Type B pancreatic cell (in vitro differentiated cells): ENCODE data around the gene RILPL1. TPM values are rescaled to one million over a fixed set of nuclear protein-coding genes. Genes with fewer than 3 reads are reported as not detected.
"Not testable (repeated sequence)": the region's sequence is repeated elsewhere in the genome, so short reads cannot be mapped to it uniquely, and the experiment has no call there.

ENCODE experiments used
- DNase-seq: peaks from one replicate; pipeline ENCODE4 v3.0.0; 2021; ENCODE audit warnings: mixed read lengths; ENCODE audit not compliant: unreplicated experiment; ENCODE audit errors: extremely low spot score
- H3K27ac Mint-ChIP-seq: 2 replicates; pipeline ENCODE4 v1.8.0; 2021; ENCODE audit warnings: mild to moderate bottlenecking, mixed read lengths
- H3K27me3 Mint-ChIP-seq: 2 replicates; pipeline ENCODE4 v1.8.0; 2021; ENCODE audit warnings: mixed read lengths
- H3K36me3 Mint-ChIP-seq: 2 replicates; pipeline ENCODE4 v1.8.0; 2021; ENCODE audit warnings: mixed read lengths
- H3K4me1 Mint-ChIP-seq: one replicate; pipeline ENCODE4 v1.8.0; 2021; ENCODE audit warnings: mixed read lengths; ENCODE audit not compliant: unreplicated experiment
- H3K4me3 Mint-ChIP-seq: 2 replicates; pipeline ENCODE4 v1.8.0; 2021; ENCODE audit warnings: mild to moderate bottlenecking, mixed read lengths
- H3K9me3 Mint-ChIP-seq: 2 replicates; pipeline ENCODE4 v1.8.0; 2021; ENCODE audit warnings: mixed read lengths
- total RNA-seq: library from RNA; stranded (reverse); gene quantifications from 2 replicates; pipeline ENCODE4 v1.2.1, GENCODE V29; 2021; ENCODE audit warnings: low replicate concordance
- TF ChIP-seq, protein P1 (sequence below): fragments of 200-600 bp; sonication (generic); conservative IDR thresholded peaks from 2 replicates; pipeline ENCODE4 v1.5.0; 2021; ENCODE audit warnings: antibody characterized with exemption, mild to moderate bottlenecking

RILPL1 gene
- total RNA-seq, 1 donor from 2014 or later, result 18.9 TPM

DNA sequence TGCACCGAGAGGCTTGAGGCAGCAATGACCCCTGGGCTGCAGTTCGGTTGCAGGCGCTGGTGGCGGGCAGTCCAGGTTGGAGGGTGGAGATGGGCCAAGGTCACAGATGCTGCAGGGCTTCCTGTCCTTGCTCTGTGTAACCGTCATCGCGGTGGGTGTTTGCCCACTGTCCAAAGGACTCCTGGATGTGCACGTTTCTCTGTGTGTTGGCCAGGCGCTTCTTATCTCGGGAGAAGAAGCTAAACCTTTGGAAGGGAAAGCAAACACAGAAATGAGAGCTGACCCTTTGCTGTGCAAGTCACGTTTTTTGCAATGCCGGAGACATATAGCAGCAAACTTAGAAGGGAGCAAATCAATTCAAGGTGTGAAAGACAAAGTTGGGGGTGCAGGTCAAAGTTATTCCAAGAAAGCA is 61.1 kb downstream of the RILPL1 start:
- Mint-ChIP-seq H3K36me3 (peaks cover 18% of the 10 kb centered on the region), H3K27me3 (no peaks in the 10 kb centered on the region), H3K4me1 (peaks cover 5% of the 10 kb centered on the region), H3K9me3 (no peaks in the 10 kb centered on the region), H3K4me3 (no peak overlapping the region), H3K27ac (no peak overlapping the region)
- no peak for DNase-seq
- TF ChIP-seq, protein P1, sequence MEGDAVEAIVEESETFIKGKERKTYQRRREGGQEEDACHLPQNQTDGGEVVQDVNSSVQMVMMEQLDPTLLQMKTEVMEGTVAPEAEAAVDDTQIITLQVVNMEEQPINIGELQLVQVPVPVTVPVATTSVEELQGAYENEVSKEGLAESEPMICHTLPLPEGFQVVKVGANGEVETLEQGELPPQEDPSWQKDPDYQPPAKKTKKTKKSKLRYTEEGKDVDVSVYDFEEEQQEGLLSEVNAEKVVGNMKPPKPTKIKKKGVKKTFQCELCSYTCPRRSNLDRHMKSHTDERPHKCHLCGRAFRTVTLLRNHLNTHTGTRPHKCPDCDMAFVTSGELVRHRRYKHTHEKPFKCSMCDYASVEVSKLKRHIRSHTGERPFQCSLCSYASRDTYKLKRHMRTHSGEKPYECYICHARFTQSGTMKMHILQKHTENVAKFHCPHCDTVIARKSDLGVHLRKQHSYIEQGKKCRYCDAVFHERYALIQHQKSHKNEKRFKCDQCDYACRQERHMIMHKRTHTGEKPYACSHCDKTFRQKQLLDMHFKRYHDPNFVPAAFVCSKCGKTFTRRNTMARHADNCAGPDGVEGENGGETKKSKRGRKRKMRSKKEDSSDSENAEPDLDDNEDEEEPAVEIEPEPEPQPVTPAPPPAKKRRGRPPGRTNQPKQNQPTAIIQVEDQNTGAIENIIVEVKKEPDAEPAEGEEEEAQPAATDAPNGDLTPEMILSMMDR, result no peak

DNA sequence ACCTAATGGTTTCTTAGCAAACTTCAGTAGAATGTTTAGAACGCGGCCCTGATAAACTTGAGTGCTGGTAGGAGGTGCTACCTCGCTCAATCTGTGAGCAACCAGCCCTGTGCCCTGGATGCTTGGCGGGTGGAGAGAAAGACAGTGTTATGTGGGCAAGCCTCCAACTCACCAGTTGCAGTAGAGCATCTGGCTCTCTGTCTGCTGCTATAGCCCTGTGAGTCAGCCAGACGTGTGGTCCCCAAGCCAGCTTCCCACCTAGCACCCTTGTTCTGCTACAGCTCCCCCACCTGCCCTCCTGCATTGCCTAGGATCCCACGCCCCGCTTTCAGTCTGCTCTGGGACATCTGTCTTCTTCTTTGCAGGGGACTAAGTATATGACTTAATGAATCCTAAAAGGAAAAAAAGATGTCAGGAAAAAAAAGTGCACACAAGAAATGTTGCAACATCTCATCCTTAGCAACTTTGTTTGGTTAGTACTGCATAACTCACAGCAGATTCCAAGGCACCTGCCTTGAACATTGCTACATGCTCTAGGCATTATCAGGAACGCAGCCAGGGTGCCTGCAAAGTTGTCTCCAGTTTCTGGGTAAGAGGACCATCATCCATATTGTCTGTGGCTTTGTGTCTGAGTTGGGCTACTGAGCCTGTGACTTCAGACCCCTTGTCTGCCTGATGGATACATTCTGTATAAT is 62.0 kb downstream of the RILPL1 start:
- TF ChIP-seq, protein P1, result no peak
- DNase-seq, result no peak
- H3K27ac Mint-ChIP-seq, result no peak overlapping the region
- no peaks in the 10 kb centered on the region for H3K9me3 Mint-ChIP-seq
- no peaks in the 10 kb centered on the region for H3K27me3 Mint-ChIP-seq
- no peak overlapping the region for H3K4me3 Mint-ChIP-seq
- peaks cover 14% of the 10 kb centered on the region for H3K36me3 Mint-ChIP-seq
- peaks cover 10% of the 10 kb centered on the region for H3K4me1 Mint-ChIP-seq

DNA sequence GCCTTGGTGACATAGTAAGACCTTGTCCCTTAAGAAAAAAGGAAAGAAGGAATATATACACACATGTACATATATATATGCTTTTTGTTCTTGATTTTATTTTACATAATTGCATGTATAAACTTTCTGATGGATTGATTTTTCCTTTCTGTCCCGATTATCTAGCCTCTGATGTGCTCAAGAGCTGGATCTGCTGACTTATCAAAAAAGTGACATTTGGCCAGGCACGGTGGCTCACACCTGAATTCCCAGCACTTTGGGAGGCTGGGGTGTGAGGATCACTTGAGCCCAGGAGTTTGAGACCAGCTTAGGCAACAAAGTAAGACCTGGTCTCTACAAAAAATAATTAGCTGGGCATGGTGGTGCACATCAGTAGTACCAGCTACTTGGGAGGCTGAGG is 63.5 kb downstream of the RILPL1 start:
- peaks cover 16% of the 10 kb centered on the region for H3K4me1 Mint-ChIP-seq
- TF ChIP-seq, protein P1, result no peak
- DNase-seq, result no peak
- no peak overlapping the region for H3K4me3 Mint-ChIP-seq
- H3K9me3 Mint-ChIP-seq, result no peaks in the 10 kb centered on the region
- no peak overlapping the region for H3K27ac Mint-ChIP-seq
- no peaks in the 10 kb centered on the region for H3K27me3 Mint-ChIP-seq
- peaks cover 14% of the 10 kb centered on the region for H3K36me3 Mint-ChIP-seq

DNA sequence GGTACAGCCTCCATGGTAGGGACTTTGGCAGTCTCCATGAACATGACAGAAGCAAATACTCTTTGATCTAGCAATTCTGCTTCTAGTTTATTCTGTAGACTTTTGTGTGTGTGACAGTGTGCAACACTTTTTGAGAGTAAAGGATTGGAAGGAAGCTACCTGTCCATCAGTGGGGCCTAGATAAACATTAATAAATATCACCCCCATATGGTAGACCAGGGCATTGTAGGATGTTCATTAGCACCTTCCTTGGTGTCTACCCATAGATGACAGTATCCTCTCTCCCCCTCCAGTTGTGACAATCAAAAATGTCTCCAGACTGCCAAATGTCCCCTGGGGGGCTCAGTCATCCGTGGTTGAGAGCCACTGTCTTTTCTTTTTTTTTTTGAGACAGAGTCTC is 64.7 kb downstream of the RILPL1 start:
- TF ChIP-seq, protein P1, result no peak
- Mint-ChIP-seq H3K27ac (no peak overlapping the region), H3K36me3 (peaks cover 14% of the 10 kb centered on the region), H3K4me1 (peaks cover 16% of the 10 kb centered on the region), H3K4me3 (no peak overlapping the region), H3K27me3 (no peaks in the 10 kb centered on the region), H3K9me3 (no peaks in the 10 kb centered on the region)
- DNase-seq, result no peak

DNA sequence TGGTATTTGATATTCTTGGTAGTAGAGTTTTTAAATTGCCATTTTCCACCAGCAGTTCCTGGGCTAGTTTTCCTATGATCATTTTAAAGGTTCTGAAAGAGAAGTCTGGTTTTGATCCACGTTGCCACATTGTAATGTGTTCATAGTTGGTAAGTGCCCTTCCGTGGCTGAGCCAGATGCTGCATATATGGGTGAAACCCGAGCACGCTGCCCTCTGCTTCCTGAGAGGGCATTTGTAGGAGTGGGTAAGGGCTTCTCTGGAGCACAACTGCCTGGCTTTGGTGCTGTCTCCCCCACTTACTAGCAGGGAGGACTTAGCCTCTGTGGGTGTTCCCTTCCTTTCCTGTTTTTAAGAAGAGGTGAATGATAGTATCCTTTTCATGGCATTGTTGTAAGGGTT is 68.4 kb downstream of the RILPL1 start:
- H3K36me3 Mint-ChIP-seq, result peaks cover 9% of the 10 kb centered on the region
- H3K4me1 Mint-ChIP-seq, result peaks cover 19% of the 10 kb centered on the region
- no peaks in the 10 kb centered on the region for H3K9me3 Mint-ChIP-seq
- H3K27ac Mint-ChIP-seq, result no peak overlapping the region
- TF ChIP-seq, protein P1, result no peak
- no peak overlapping the region for H3K4me3 Mint-ChIP-seq
- no peaks in the 10 kb centered on the region for H3K27me3 Mint-ChIP-seq
- DNase-seq, result no peak

DNA sequence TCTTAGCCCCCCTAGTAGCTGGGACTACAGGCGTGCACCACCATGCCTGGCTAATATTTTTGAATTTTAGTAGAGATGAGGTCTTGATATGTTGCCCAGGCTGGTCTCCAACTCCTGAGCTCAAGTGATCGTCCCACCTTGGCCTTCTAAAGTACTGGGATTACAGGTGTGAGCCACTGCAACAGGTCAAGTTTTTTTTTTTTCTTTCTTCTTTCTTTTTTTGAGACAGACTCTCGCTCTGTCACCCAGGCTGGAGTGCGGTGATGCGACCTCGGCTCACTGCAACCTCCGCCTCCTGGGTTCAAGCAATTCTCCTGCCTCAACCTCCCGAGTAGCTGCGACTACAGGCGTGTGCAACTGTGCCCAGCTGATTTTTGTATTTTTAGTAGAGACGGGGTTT is 70.3 kb downstream of the RILPL1 start:
- DNase-seq, H3K27ac Mint-ChIP-seq, H3K4me3 Mint-ChIP-seq, H3K27me3 Mint-ChIP-seq, H3K9me3 Mint-ChIP-seq, H3K36me3 Mint-ChIP-seq: not testable (repeated sequence)
- peaks cover 20% of the 10 kb centered on the region for H3K4me1 Mint-ChIP-seq
